Stimulated activated CD4-positive, alpha-beta T cell treated with anti-CD3 and anti-CD28 coated beads, Interleukin-1b, Interleukin-23, amount 100 ng/mL, for 1 hour (primary cell): ENCODE measurements around the gene RPGRIP1L.
A peak's percentile ranks its signal among the peaks of the same experiment; 100 is the strongest.

Experiments used
- DNase-seq, 2 donors: peaks; one replicate each; pipeline ENCODE4 v3.0.0-alpha.2; 2020; ENCODE audit warnings: low read depth in 2 of 2

RPGRIP1L gene

DNA sequence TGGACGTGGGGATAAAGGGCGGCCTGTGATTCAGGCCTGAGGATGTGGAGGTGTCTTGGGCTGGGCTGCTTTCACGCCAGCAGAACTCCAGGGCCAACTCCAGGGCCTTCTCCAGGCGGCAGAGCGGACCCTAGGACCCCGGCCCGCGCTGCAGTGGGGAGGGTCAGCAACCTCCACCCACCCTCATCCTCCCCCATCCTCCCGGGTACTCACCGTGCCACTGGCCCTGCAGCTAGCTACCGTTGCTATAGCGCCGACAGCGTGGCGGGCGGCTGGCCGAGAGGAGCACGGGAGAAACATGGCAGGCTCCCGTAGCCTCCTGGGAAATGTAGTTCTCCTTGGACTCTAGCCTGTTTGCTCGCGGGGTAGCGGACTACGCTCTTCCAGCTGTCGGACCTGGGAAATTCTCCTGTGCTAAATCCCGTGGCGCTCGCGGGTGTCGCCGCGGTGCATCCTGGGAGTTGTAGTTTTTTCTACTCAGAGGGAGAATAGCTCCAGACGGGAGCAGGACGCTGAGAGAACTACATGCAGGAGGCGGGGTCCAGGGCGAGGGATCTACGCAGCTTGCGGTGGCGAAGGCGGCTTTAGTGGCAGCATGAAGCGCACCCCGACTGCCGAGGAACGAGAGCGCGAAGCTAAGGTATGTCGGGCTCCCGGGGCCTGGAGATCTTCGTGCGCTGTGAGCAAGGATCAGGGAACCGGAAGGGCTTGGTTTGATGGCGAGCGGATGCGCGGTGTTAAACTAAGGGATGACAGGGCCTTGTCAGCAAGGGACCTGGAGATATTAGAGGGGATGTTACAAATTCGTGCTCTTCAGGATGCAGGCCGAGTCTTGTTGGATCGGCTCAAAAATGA is at the start of gene RPGRIP1L, which contains the start of gene FTO:
Gene RPGRIP1L, minus strand, starts transcription at position 270 of the 855 bp plus-strand sequence. CDS start 3,136 bp downstream, outside the sequence.
Gene FTO, plus strand, starts transcription at position 567 of the 855 bp plus-strand sequence.
- peak; percentile 83 to 97 for DNase-seq

DNA sequence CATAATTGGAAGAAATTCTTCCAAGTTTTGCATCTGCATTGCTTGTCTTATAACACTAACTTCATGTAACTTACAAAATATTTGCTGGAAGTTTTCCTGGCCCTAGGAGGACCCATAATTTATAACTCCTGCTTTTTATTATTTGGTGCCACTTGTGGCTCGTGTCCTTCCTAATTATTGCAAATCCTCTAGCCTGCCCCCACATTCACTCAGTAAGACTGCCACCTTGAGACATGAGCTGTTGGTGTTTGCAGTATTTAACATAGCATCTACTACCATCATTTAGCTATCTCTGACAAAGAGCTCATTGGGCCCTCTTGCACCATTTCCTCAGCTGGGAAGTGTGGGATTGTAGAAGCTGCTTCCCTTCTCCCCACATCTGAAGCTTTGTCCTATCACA is 49.8 kb upstream of the RPGRIP1L start:
- no peak for DNase-seq

DNA sequence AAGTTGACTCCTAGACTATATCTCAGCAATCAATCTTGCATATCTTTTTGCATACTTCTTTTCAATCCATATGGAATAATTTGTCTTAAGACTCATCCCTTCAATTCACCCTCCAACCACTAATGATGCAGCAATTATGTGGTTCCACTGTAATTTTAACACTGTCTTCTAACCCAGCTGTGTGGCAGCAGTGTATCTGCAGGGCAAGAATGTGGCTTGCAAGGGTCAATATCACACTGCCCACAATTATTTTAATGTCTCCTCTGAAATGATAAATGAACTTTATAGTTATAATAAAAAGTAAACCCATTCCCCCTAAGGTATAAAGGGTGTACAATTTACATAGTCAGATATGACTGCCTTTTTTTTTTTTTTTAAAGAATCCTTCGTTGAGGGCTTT is 48.9 kb upstream of the RPGRIP1L start:
- DNase-seq: no peak

DNA sequence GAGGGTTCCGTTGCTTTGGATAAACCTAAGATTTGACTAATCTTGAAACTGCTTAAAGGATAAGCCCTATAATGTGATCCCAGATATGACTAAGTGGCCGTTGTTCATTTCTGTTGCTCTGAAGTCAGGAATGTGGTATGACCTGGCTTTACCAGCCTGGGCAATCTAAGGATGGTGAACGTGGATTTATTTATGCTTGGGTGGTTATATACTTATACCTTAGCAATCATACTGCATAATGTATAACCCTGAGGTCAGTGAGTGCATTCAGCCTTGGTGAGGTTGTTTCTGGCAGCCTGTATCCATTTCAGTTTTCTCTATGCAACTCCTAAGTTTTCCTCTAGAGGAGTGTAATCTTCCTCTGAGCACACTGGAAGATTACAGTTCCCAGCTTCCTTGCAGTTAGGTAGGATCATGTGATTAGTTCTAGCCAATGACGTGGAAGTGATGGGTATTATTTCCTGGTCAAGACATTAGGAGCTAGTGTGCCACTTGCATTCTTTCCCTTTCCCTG is 42.2 kb upstream of the RPGRIP1L start:
- DNase-seq: no peak

DNA sequence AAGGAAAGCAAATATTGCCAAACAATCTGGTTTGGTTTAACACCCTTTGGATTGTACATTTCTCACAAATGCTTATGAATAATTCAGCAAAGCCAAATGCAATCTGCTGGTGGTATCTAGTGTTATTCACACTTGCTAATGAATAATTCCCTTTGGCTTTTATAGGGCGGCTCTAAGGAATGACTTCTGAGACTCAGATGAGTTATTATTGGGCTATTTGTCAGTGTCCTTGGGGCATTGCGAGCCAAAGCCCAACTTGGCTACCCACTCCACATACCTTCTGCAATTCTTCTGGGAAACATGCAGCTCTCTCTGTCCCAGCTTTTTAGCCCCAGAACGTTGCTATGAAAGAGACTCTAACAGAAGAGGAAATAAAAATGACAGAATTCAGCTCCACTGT is 41.4 kb upstream of the RPGRIP1L start:
- no peak for DNase-seq

DNA sequence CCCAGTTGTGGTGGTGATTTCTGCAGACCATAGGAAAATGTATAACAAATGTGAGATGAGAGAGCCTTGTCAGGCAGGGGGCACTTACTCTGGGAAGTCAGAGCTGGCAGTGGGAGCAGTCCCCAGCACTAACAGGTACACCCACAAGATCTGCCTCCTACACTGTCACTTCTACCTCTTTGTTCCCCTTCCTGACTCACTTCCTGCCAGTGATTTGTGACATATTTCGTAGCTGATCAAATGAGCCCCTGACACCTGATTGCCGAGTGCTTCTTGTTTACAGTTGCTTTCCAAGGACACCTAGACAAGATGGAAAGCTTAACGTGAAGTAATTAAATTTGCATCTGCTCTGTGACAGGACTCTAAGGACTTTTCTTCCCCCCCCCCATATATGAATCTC is 40.8 kb upstream of the RPGRIP1L start:
- DNase-seq: no peak

DNA sequence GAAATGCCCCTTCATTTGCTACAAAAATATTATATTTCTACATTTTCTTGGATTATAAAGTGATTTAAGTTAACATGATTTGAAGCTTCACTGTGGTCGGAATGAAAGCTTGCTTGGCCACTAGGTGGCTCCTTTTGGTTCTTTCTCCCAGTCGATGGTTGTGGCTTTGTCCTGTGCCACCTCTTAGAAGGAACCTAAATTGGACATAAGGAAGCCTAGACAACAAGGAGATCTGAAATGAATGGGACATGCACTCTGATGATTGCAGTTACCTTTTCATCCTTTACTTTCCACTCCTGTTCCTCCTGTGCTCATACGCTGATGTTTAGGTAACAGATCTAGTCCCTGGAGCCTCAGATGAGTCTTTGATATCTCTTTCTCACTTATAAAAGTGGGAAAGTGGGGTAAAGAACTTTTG is 39.5 kb upstream of the RPGRIP1L start:
- no peak for DNase-seq

DNA sequence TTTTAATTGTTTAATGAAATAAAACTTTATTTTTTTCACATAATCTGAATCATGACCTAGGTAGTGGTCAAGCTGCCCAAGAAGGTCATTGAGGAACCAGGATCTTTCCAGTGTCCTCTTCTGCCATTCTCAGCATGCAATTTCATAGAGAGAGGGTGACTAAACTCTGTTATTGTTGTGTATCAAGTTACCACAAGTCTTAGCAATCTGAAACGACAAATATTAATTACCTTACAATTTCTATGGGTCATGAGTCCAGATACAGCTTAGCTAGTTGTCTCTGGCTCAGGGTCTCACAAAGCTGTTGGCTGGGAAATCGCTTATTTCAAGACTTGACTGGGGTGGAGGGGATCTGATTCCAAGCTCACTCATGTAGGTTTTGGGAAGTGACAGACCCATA is 37.9 kb upstream of the RPGRIP1L start:
- no peak for DNase-seq

DNA sequence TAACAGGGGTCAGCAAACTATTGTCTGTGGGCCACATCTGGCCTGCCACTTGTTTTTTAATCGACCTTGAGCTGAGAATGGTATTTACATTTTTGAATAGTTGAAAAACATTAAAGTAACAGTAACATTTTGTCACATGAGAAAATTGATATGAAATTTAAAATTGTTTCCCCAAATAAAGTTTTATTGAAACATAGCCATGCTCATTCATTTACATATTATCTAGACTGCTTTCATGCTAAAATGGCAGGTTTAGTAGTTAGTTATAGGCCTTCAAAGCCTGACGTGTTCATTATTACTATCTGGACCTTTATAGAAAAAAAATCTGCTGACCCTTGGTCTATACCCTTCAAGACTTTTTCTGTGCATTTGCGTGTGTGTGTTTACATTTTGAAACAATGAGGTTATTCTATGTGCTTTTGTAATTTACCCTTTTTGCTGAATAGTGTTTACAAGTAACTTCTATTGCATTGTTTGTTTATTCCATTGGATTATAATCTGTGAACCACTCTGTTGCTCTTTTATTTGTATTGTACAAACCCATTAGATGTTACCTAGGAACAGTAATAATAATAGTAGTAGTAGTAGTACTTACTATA is 37.4 kb upstream of the RPGRIP1L start:
- DNase-seq: no peak

DNA sequence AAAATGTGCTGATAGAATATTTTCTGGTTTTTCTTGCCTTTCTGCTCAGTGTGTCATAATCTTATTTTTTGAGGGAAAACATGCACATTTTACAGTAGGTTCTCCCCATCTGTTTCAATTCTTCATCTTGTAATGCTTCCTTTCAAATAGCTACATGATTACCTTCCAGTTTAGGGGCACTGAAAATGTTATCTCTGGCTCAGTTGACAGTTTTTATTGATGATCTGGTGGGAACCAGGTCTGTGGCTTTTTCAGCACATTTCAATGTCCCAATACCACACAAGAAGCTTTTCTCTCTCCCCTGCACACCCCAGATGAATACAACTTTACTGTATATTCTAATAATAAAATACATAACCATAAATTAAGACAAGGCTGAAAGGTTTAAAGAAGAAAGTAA is 36.8 kb upstream of the RPGRIP1L start:
- no peak for DNase-seq

DNA sequence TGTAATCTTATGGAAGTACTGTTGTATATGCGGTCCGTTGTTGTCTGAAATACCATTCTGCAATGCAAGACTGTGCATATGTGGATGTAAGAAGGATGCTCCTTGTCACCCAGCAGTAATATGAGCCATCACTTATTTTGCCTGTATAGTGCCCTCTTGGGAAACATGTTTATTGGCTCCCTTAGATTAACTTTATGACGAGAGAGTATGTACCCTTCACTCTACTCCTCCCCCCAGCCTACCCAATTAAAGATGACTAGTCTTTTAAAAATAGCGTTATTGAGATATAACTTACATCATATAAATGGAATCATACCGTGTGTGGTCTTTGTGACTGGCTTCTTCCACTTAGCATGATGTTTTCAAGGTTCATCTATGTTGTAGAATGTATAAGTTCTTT is 33.9 kb upstream of the RPGRIP1L start:
- DNase-seq: no peak

DNA sequence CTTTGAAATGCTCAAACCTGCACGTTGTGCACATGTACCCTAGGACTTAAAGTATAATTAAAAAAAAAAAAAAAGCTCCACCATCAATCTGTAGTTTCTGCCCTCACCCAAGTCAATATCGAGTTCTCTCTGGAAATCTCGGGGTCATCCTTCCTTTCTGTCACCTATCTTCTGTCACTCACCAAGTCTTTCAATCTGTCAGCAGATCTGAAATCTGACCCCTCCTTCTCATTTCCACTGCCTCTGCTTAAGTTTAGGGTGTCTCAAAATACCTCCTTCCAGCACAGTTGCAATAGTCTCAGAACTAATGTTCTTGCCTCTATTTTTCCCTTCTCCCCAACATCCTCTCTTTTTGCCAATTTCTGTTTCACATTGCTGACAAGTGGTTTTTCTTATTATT is 32.6 kb upstream of the RPGRIP1L start:
- no peak for DNase-seq

DNA sequence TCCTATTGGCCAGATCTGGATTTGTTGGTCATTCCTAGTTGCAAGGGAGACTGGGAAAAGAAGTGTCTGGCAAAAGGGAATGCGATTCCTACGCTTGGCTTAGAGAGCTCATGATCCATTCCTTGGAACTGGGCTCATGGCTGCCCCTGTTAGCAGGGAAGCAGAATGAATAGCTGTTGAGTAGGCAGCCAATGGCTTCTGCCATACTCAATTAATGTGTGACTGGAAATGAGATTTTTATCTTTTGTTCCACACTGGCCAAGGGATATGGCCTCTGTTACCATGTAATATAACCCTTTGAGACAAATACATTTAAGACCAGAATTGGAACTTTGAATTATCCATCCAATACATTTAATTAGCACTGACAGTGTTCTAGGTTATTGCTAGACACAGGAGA is 31.2 kb upstream of the RPGRIP1L start:
- DNase-seq: no peak

DNA sequence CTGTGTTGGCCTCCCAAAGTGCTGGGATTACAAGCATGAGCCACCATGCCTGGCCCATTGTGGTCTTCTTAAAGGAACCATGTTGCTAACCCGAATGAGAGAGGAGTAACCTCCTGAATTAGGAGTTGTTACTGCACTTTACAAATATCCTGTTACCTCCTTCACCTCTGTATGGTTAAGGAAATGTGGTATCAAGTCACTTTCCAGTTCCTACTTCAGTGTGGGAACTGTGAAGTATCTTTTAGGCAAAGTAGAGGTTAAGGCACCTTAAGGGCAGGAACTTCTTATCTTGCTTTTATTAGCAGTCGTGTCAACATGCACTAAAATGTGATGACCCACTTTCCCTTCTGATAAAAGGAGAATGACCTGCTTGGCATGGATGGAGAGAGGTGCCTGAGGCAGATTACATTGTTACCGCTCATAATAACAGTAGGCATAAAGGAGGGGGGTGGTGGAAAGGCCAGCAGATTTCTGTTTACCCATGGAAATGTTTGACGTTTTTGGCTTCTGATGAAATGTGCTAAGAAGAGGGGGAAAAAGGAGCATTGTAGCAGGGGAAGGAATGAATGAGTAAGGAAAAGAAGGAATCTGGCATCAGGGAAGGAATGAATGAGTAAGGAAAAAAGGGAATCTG is 28.8 kb upstream of the RPGRIP1L start:
- no peak for DNase-seq

DNA sequence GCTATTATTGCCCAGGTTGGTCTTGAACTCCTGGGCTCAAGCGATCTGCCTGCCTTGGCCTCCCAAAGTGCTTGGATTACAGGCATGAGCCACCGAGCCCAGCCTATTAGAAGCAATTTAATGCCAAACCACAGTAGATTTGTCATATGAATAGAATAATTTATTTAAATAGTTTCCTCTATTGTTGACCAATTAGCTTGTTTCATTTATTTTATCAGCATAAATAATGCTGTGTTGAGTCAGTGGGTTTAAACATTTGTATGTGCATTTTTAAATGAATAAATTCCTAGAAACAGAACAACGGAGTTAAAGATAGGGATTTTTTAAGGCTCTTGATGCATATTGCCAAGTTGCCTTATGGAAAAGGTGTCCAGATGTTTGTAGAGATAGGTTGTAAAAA is 27.0 kb upstream of the RPGRIP1L start:
- DNase-seq: no peak

DNA sequence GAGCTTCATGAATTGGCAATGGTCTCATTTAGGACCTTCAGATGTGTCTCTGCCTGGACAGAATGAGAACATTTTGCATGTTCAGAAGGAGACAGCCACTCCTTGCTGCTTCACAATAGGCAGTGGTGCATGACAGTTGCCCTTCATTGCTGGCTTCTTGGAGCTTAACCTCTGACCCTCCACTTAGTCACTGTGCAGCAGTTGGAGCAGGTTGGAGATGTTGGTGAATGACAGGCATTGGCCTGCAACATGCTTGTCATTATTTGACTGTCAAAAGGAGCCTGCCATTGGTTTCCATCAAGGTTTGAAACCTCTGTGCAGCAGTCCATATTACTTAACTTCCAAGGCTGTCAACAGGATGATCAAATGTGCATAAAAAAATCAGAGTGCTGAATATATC is 23.0 kb upstream of the RPGRIP1L start:
- no peak for DNase-seq

DNA sequence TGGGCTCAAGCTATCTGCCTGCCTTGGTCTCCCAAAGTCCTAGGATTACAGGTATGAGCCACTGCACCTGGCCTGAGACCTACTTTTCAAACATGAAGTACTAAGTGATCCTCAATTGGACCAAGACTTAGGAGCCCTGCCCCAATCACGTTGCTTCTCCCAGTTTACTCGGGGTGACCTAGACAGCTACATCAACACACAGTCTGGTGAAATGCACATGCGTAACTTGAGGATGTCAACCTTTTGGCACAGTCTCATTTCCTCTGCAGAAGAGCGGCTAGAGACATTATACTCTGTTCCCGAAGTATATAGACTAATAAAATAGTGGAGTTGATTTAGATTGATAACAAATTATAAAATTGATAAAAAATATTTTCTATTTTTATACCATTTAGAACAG is 17.4 kb upstream of the RPGRIP1L start:
- DNase-seq: no peak

DNA sequence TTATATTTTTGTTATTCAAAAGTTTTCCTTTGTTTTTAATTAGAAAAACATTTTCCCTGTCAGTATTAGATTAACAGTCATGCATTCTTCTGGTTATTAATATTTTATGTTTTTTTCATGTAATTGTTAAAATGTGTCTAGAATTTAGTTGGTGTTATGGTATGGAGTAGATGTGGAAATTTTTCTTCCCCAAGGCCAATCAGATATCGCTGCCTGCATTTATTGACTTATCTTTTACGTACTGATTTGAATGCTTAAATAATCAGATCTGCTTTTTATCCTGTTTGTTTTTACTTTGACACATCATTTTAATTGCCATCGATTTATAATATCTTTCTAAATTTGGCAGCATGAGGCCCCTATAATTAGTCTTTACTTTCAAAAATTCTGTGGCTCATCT is 13.9 kb upstream of the RPGRIP1L start:
- DNase-seq: no peak

DNA sequence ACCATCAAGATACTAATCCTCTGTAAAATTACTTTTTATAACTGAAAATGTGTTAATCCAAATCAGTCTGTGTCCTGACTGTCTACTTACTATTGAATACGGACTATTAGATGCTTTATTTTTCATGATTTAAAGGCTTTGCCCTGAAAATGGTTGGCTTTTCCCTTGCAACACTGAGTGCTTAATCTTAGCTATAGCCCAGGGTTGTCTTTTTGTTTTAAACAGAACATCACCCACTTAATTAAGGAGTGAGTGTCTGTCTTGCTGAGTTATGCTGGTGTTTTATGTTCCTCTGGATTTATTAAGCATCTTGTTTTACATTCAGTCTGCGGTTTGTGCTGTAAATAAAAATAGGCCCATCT is 11.3 kb upstream of the RPGRIP1L start:
- DNase-seq: no peak

DNA sequence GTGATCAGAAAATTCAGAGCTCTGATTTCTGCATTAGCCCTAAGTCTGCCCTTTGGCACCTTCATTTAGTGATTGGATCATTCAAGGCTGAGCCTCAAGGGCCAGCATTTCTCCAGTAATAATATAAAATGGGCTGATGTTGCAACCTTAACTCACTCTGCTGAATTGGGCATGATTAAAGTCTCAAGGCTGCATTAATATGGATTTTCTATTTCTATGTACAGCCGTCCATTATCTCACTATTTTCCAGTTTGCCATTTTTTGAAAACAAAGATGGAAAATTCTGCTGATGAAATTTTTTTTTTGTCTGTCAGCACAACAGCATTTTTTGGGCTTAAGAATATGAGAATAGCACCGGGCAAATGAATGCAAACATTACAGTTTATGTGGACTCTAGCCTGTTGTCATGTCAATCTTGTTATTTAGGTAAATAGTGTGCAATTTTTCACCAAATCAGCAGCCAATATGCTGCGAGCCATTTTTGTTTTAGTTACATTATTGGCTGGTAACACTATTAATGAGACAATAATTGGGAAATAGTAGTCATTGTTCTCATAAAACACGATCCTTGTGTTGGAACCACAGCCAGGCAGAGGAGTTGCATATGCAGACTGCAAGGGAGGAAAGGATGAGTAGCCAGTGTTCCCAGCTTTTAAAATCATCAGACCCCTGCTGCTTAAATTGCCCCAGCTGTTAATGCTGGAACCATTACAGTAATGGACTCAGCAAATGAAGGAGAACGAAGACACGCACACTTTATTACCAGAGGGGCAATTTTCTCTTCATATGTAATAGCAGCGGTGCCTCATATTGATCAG is 10.8 kb upstream of the RPGRIP1L start:
- DNase-seq: no peak

DNA sequence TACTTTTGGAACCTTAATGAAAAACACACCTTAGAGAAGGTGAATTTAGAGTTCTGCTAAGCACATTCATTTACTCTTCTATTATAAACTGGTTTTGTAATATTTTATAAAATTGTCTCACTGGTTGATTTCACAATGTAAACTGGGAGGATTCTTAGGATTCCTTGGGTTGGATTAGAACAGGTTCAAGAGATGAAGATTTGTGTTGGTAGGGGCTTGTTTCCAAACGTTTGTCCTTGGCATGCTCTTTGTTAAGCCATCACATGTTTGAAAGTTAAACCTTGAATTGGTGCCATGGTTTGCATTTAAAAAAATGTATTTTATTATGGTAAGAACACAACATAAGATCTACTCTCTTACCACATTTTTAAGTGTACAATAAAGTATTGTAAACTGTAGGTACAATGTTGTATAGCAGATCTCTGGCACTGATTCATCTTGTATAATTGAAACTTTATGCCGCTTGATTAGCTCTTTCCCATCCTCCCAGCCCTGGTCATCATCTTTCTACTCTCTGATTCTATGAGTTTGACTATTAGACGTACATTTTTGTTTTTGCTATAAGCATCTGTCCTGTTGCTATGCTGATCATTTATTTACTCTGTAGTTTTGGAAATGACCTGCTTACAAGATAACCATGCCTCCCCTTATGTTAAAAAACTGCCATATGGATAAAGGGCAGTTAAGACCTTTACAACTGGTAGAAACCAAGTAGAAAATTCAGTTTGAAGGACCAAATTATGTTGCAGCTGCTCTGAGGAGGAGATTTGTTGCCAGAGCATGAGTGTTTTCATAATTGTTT is 9.9 kb upstream of the RPGRIP1L start:
- no peak for DNase-seq
